Sigmoid colon (tissue), 4 donors: ENCODE results near the gene TAS2R50.

Experiments used
- POLR2A ChIP-seq, 2 donors: fragments of 450-650 bp; IDR thresholded peaks; one replicate each; pipeline ENCODE4 v1.6.1; 2016; ENCODE audit warnings: antibody characterized with exemption in 2 of 2, mild to moderate bottlenecking in 2 of 2, moderate library complexity in 2 of 2
- POLR2AphosphoS5 ChIP-seq, 4 donors: sonication (generic); formaldehyde crosslinking; IDR thresholded peaks; one replicate each; pipeline ENCODE4 v1.6.1; 2017; ENCODE audit warnings: antibody characterized with exemption in 4 of 4
- TF ChIP-seq, protein P1 (sequence below), 4 experiments: fragments of 450-650 bp in 3 of 4; fragments of 200-600 bp in 1 of 4; IDR thresholded peaks; one replicate each; pipeline ENCODE4 v1.5.1; 2016 to 2019; ENCODE audit warnings: antibody characterized with exemption in 4 of 4, mild to moderate bottlenecking in 3 of 4, moderate library complexity in 2 of 4

DNA sequence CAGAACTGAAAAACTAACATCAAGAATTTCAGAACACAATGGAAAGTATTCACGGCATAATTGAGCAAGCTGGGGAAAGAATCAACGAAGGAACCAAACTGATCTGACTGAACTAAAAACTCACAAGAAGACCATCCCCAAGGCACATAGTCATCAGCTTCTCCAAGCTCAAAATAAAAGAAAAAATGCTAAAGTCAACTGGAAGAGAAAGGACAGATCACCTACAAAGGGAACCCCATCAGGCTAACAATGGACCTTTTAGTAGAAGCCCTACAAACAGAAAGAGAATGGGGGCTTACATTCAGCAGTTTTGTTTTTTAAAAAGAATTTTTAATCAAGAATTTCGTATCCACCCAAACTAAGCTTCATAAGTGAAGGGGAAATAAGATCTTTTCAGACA is 11.7 kb downstream of the TAS2R50 start:
- TF ChIP-seq POLR2A (IDR thresholded peaks at IDR 0.05), result no peak
- TF ChIP-seq, protein P1, sequence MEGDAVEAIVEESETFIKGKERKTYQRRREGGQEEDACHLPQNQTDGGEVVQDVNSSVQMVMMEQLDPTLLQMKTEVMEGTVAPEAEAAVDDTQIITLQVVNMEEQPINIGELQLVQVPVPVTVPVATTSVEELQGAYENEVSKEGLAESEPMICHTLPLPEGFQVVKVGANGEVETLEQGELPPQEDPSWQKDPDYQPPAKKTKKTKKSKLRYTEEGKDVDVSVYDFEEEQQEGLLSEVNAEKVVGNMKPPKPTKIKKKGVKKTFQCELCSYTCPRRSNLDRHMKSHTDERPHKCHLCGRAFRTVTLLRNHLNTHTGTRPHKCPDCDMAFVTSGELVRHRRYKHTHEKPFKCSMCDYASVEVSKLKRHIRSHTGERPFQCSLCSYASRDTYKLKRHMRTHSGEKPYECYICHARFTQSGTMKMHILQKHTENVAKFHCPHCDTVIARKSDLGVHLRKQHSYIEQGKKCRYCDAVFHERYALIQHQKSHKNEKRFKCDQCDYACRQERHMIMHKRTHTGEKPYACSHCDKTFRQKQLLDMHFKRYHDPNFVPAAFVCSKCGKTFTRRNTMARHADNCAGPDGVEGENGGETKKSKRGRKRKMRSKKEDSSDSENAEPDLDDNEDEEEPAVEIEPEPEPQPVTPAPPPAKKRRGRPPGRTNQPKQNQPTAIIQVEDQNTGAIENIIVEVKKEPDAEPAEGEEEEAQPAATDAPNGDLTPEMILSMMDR (IDR thresholded peaks at IDR 0.05), result no peak
- TF ChIP-seq POLR2AphosphoS5 (IDR thresholded peaks at IDR 0.05), result no peak
